Tibial nerve (tissue), 4 donors: ENCODE data around the gene CNN1. TPM values are rescaled to one million over a fixed set of nuclear protein-coding genes. Genes with fewer than 3 reads are reported as not detected.

Experiments used
- DNase-seq, 2 donors: peaks; one replicate each; pipeline ENCODE4 v3.0.0-alpha.2; 2019; ENCODE audit warnings: low spot score in 2 of 2
- H3K27ac ChIP-seq, 4 donors: fragments of 200-600 bp; sonication (generic) in 3 of 4; one replicate each; pipeline ENCODE4 v1.5.1; 2017 to 2019; ENCODE audit warnings: mild to moderate bottlenecking in 1 of 4
- H3K27me3 ChIP-seq, 2 donors: fragments of 200-600 bp; sonication (generic) in 1 of 2; one replicate each; pipeline versions ENCODE4 v1.5.1 to v1.6.0; 2017 to 2019
- H3K36me3 ChIP-seq, 3 donors: fragments of 200-600 bp; sonication (generic); one replicate each; pipeline ENCODE4 v1.5.1; 2018 to 2019
- H3K4me1 ChIP-seq, 4 donors: fragments of 200-600 bp; sonication (generic) in 3 of 4; one replicate each; pipeline ENCODE4 v1.5.1; 2017 to 2019
- H3K4me3 ChIP-seq, 4 donors: fragments of 200-600 bp; sonication (generic) in 3 of 4; one replicate each; pipeline ENCODE4 v1.5.1; 2017 to 2019; ENCODE audit warnings: mild to moderate bottlenecking in 1 of 4, moderate library complexity in 1 of 4
- H3K9me3 ChIP-seq, 4 donors: fragments of 200-600 bp; sonication (generic) in 3 of 4; one replicate each; pipeline ENCODE4 v1.5.1; 2017 to 2019
- EP300 ChIP-seq, 2 donors: sonication (generic); formaldehyde crosslinking; IDR thresholded peaks; one replicate each; pipeline ENCODE4 v1.6.1; 2017; ENCODE audit warnings: antibody characterized with exemption in 2 of 2, mild to moderate bottlenecking in 1 of 2
- POLR2A ChIP-seq, 2 donors: fragments of 450-650 bp; IDR thresholded peaks; one replicate each; pipeline ENCODE4 v1.6.1; 2017; ENCODE audit warnings: antibody characterized with exemption in 2 of 2, mild to moderate bottlenecking in 2 of 2, moderate library complexity in 2 of 2
- WGBS, 2 donors: methylation state at CpG; one replicate each; pipeline ENCODE4 v1.1.5; 2018; 5-methylcytosine and 5-hydroxymethylcytosine counted together
- total RNA-seq, 4 donors: library from RNA; depleted of rRNA; stranded (reverse); fragments of >200 nt; gene quantifications; one replicate each; pipeline ENCODE4 v1.1.0, GENCODE V29; 2016
- TF ChIP-seq, protein P1 (sequence below), 5 experiments: fragments of 200-600 bp in 3 of 5; fragments of 450-650 bp in 2 of 5; sonication (generic) in 3 of 5; IDR thresholded peaks; one replicate each; pipeline ENCODE4 v1.5.1; 2016 to 2019; ENCODE audit warnings: antibody characterized with exemption in 5 of 5, mild to moderate bottlenecking in 3 of 5, moderate library complexity in 2 of 5

The CNN1 gene
- total RNA-seq, 4 donors from 2014 or later: 21.3 to 43.3 (median 27.3) TPM

DNA sequence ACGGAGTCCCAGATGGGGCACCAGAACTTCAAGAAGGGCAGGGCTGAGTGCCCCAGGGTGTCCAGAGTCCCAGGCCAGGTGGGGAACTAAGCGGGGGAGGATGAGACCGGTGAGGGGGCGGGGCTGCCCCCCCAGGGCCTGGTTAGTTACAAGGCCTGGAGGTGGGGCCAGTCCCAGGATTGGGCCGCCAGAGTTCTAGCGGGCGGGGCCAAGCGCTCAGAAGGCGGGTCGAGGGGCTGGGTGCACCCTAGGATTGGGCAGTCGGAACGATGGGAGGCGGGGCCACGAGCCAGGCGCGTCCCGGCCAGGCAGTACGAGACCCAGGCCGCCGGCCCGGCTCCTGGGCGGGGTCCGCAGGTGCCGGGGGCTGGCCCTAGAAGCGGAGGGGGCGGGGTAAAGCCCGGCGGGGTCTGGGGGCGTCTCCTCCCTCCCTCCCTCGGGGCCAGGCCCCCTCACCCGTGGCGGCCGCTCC, 33.6 kb upstream of the CNN1 start:
- TF ChIP-seq POLR2A (IDR thresholded peaks at IDR 0.05) (no peak), EP300 (IDR thresholded peaks at IDR 0.05) (peak in 1 of 2 donors; percentile 14)
- TF ChIP-seq, protein P1, sequence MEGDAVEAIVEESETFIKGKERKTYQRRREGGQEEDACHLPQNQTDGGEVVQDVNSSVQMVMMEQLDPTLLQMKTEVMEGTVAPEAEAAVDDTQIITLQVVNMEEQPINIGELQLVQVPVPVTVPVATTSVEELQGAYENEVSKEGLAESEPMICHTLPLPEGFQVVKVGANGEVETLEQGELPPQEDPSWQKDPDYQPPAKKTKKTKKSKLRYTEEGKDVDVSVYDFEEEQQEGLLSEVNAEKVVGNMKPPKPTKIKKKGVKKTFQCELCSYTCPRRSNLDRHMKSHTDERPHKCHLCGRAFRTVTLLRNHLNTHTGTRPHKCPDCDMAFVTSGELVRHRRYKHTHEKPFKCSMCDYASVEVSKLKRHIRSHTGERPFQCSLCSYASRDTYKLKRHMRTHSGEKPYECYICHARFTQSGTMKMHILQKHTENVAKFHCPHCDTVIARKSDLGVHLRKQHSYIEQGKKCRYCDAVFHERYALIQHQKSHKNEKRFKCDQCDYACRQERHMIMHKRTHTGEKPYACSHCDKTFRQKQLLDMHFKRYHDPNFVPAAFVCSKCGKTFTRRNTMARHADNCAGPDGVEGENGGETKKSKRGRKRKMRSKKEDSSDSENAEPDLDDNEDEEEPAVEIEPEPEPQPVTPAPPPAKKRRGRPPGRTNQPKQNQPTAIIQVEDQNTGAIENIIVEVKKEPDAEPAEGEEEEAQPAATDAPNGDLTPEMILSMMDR (IDR thresholded peaks at IDR 0.05): peak in 2 of 5 experiments; percentile 4 to 6
- H3K27ac ChIP-seq: peak overlapping the region; percentile 94 to 97 (median 96)
- H3K9me3 ChIP-seq: no peaks in the 10 kb centered on the region
- H3K4me1 ChIP-seq: peaks cover 0 to 15% (median 7%) of the 10 kb centered on the region in 4 donors
- 0 to 7% methylated on average over 3 to 6 of the region's 33 CpGs for WGBS, 2 donors
- peak; percentile 92 to 93 for DNase-seq
- peaks cover 0 to 33% (median 0%) of the 10 kb centered on the region in 3 donors for H3K36me3 ChIP-seq
- no peaks in the 10 kb centered on the region for H3K27me3 ChIP-seq
- H3K4me3 ChIP-seq: peak overlapping the region; percentile 80 to 97 (median 94)

- Histone ChIP-seq H3K9me3 (no peaks in the 10 kb centered on the region), H3K4me1 (peaks cover 0 to 15% (median 7%) of the 10 kb centered on the region in 4 donors), H3K36me3 (peaks cover 0 to 34% (median 0%) of the 10 kb centered on the region in 3 donors), H3K27me3 (no peaks in the 10 kb centered on the region), H3K4me3 (peak within 1 kb of the TSS; percentile 80 to 97 (median 94)), H3K27ac (peak within 1 kb of the TSS; percentile 94 to 97 (median 96))
- DNase-seq: peak; percentile 88 to 91
- 0 to 1% methylated on average over 16 to 33 of the region's 65 CpGs for WGBS, 2 donors
- TF ChIP-seq EP300 (IDR thresholded peaks at IDR 0.05) (peak; percentile 74 to 93), POLR2A (IDR thresholded peaks at IDR 0.05) (peak in 1 of 2 donors; percentile 34)
- TF ChIP-seq, protein P1 (IDR thresholded peaks at IDR 0.05): no peak
These were observed 33.0 kb upstream of the CNN1 start, which contains the start of gene ZNF653 for GRCh38 chr19:11505504-11506100. ZNF653 (minus strand) TSS chr19:11505839; CDS start chr19:11505786, 53 bp downstream.

- H3K27ac ChIP-seq: peak overlapping the region; percentile 94 to 97 (median 96)
- peak overlapping the region; percentile 80 to 97 (median 94) for H3K4me3 ChIP-seq
- no peaks in the 10 kb centered on the region for H3K27me3 ChIP-seq
- DNase-seq: no peak
- WGBS, 2 donors: 36 to 42% methylated on average over 11 to 16 of the region's 20 CpGs
- no peaks in the 10 kb centered on the region for H3K9me3 ChIP-seq
- TF ChIP-seq EP300 (IDR thresholded peaks at IDR 0.05): peak in 1 of 2 donors; percentile 24
- TF ChIP-seq, protein P1 (IDR thresholded peaks at IDR 0.05): no peak
- peaks cover 0 to 34% (median 0%) of the 10 kb centered on the region in 3 donors for H3K36me3 ChIP-seq
- peaks cover 0 to 15% (median 7%) of the 10 kb centered on the region in 4 donors for H3K4me1 ChIP-seq
These were observed 32.5 kb upstream of the CNN1 start for GRCh38 chr19:11506101-11506555.

DNA sequence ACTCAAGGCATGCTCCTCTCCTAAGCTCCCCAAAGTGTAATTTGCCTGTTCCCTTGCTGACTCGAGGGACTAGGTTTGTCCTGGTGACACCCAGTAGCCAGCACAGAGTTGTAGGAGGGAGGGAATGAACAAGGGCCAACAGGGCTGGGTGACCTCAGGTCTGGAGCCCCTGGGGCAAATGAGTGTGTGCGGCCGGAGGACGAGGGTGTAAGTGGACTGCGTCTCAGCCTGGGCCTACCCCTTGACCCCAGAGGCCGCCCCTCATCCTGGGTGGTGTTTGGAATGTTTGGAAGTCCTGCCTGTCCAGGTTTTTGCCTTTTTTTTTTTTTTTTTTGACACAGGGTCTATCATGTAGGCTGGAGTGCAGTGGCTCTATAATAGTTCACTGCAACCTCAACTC, 31.7 kb upstream of the CNN1 start:
- TF ChIP-seq EP300 (IDR thresholded peaks at IDR 0.05): no peak
- no peak for TF ChIP-seq POLR2A (IDR thresholded peaks at IDR 0.05)
- TF ChIP-seq, protein P1 (IDR thresholded peaks at IDR 0.05): no peak
- Histone ChIP-seq H3K27me3 (no peaks in the 10 kb centered on the region), H3K27ac (no peak overlapping the region), H3K9me3 (no peaks in the 10 kb centered on the region), H3K36me3 (peaks cover 0 to 34% (median 0%) of the 10 kb centered on the region in 3 donors), H3K4me3 (no peak overlapping the region), H3K4me1 (peaks cover 0 to 15% (median 7%) of the 10 kb centered on the region in 4 donors)
- 82 to 83% methylated on average over 6 of the region's 6 CpGs for WGBS, 2 donors
- no peak for DNase-seq
